H1 (cell line): ENCODE measurements around the gene KLHL17. TPM values are rescaled to one million over a fixed set of nuclear protein-coding genes. Genes with fewer than 3 reads are reported as not detected.

Experiments
- ASH2L ChIP-seq: fragments of 200-600, 300-600 bp; sonication (generic); IDR thresholded peaks from one replicate; pipeline ENCODE4 v1.7.1; 2017; ENCODE audit warnings: low read length
- CHD7 ChIP-seq: fragments of 300-600 bp; sonication (generic); IDR thresholded peaks from 2 replicates; pipeline ENCODE4 v1.7.1; 2012; ENCODE audit warnings: low read length, moderate library complexity, mild to moderate bottlenecking, inconsistent platforms; ENCODE audit not compliant: insufficient replicate concordance
- RFX5 ChIP-seq: IDR thresholded peaks from 2 replicates; pipeline ENCODE4 v1.6.1; 2011; ENCODE audit warnings: low read depth, low read length, improper control_type of control experiment, borderline replicate concordance
- RXRA ChIP-seq: IDR thresholded peaks from 2 replicates; pipeline ENCODE4 v1.6.1; 2011; ENCODE audit warnings: low read depth, mild to moderate bottlenecking, low read length, moderate library complexity; ENCODE audit not compliant: insufficient read depth
- SIN3A ChIP-seq, 2 experiments: IDR thresholded peaks in 1 of 2; conservative IDR thresholded peaks in 1 of 2; 2 replicates each; pipeline ENCODE4 v1.6.1; 2011 to 2012; ENCODE audit warnings: low read length in 2 of 2, improper control_type of control experiment in 1 of 2, low read depth in 1 of 2, mild to moderate bottlenecking in 1 of 2
- SIRT6 ChIP-seq: IDR thresholded peaks from one replicate; pipeline ENCODE4 v1.7.1; 2012; ENCODE audit warnings: low read length, inconsistent platforms
- SP2 ChIP-seq: IDR thresholded peaks from 2 replicates; pipeline ENCODE4 v1.6.1; 2012; ENCODE audit warnings: mild to moderate bottlenecking, low read length, inconsistent platforms
- TAF1 ChIP-seq: IDR thresholded peaks from 2 replicates; pipeline ENCODE4 v1.6.1; 2011; ENCODE audit warnings: mild to moderate bottlenecking, low read depth, low read length
- YY1 ChIP-seq: IDR thresholded peaks from 2 replicates; pipeline ENCODE4 v1.6.1; 2011; ENCODE audit warnings: low read depth, mild to moderate bottlenecking, low read length
- ZNF274 ChIP-seq: IDR thresholded peaks from 2 replicates; pipeline ENCODE4 v1.7.0; 2012; ENCODE audit warnings: low read length, borderline replicate concordance; ENCODE audit errors: extremely low read depth
- polyA plus RNA-seq, 7 experiments: library from polyadenylated mRNA; depleted of rRNA in 3 of 7; stranded (reverse) in 5 of 7; unstranded in 2 of 7; fragments of >200 nt in 5 of 7; fragments of 200-250 nt in 2 of 7; gene quantifications; 1 replicate in 5 of 7; 2 replicates in 1 of 7; 4 replicates in 1 of 7; pipeline versions ENCODE4 v1.2.1 to v1.2.3, GENCODE V29; 2011 to 2013; ENCODE audit warnings: missing spikeins in 2 of 7, mixed read lengths in 2 of 7
- total RNA-seq: library from RNA; stranded (reverse); fragmentation: NEBNext Ultra II Directional; extraction: Animal tissue kit (Norgen Biotek cat#: 25700); gene quantifications from 2 replicates; pipeline ENCODE4 v1.2.1, GENCODE V29; 2021

KLHL17 gene
- total and polyA plus RNA-seq, 2 of the 8 experiments (the other 6 are each of a cell fraction or from before 2014, with no cell fraction given): 32.6 to 36.1 TPM

GRCh38 chr1:995665-996633 is 35.6 kb downstream of the KLHL17 start (continued):
- TF ChIP-seq CHD7 (no peak), SIRT6 (no peak), SP2 (no peak), TAF1 (no peak), SIN3A (conservative IDR thresholded peaks at IDR 0.05 in 1 of 2, IDR thresholded peaks at IDR 0.05 in 1 of 2; ENCODE audit: low read depth in 1 of 2, low read length in 2 of 2) (no peak), RXRA (no peak), ASH2L (no peak), ZNF274 (no peak), RFX5 (no peak), YY1 (no peak)
